Lung microvascular endothelial cell (primary cell): ENCODE results near the gene VARS1. TPM values are rescaled to one million over a fixed set of nuclear protein-coding genes. Genes with fewer than 3 reads are reported as not detected.

Source experiments
- total RNA-seq: library from RNA; depleted of rRNA; stranded (reverse); fragments of >200 nt; gene quantifications from 2 replicates; pipeline ENCODE4 v1.2.1, GENCODE V29; 2014

VARS1 gene
- total RNA-seq, 1 donor from 2014 or later = 36.3 TPM

Other genes with a start within 250 kb of the VARS1 start
- gene ATP6V1G2, start 249.1 kb downstream of the VARS1 start, total RNA-seq = 0.20 and 0.22 TPM in 2 replicates
- 17.9 and 23.0 TPM in 2 replicates for gene NFKBIL1, start 248.1 kb downstream of the VARS1 start, total RNA-seq
- gene LTA, start 223.5 kb downstream of the VARS1 start, total RNA-seq = not detected in 2 replicates
- not detected in 2 replicates for gene TNF, start 220.2 kb downstream of the VARS1 start, total RNA-seq
- 6.7 and 9.2 TPM in 2 replicates for gene LTB, start 213.3 kb downstream of the VARS1 start, total RNA-seq
- not detected in 2 replicates for gene LST1, start 209.5 kb downstream of the VARS1 start, total RNA-seq
- not detected in 2 replicates for gene NCR3, start 202.7 kb downstream of the VARS1 start, total RNA-seq
- not detected in 2 replicates for gene AIF1, start 180.5 kb downstream of the VARS1 start, total RNA-seq
- 19.4 and 27.2 TPM in 2 replicates for gene PRRC2A, start 175.0 kb downstream of the VARS1 start, total RNA-seq
- 88.3 and 111 TPM in 2 replicates for gene BAG6, start 143.1 kb downstream of the VARS1 start, total RNA-seq
- gene APOM, start 139.9 kb downstream of the VARS1 start, total RNA-seq = 0.22 and 0.40 TPM in 2 replicates
- 15.5 and 24.0 TPM in 2 replicates for gene C6orf47, start 135.0 kb downstream of the VARS1 start, total RNA-seq
- gene GPANK1, start 130.8 kb downstream of the VARS1 start, total RNA-seq = 8.5 and 12.1 TPM in 2 replicates
- gene CSNK2B, start 129.7 kb downstream of the VARS1 start, total RNA-seq = 64.1 and 67.6 TPM in 2 replicates
- 0.44 and 1.2 TPM in 2 replicates for gene LY6G5B, start 125.8 kb downstream of the VARS1 start, total RNA-seq
- gene LY6G5C, start 114.7 kb downstream of the VARS1 start, total RNA-seq = 1.4 and 1.7 TPM in 2 replicates
- gene ABHD16A, start 92.4 kb downstream of the VARS1 start, total RNA-seq = 41.2 and 69.8 TPM in 2 replicates
- not detected in 2 replicates for gene LY6G6F, start 88.9 kb downstream of the VARS1 start, total RNA-seq
- not detected in 2 replicates for gene LY6G6D, start 80.4 kb downstream of the VARS1 start, total RNA-seq
- gene LY6G6C, start 74.0 kb downstream of the VARS1 start, total RNA-seq = not detected in 2 replicates
- not detected in 2 replicates for gene MPIG6B, start 72.4 kb downstream of the VARS1 start, total RNA-seq
- gene DDAH2, start 66.5 kb downstream of the VARS1 start, total RNA-seq = 109 and 159 TPM in 2 replicates
- 469 and 552 TPM in 2 replicates for gene CLIC1, start 59.2 kb downstream of the VARS1 start, total RNA-seq
- gene MSH5, start 55.7 kb downstream of the VARS1 start, total RNA-seq = 1.4 and 2.6 TPM in 2 replicates
- gene SAPCD1, start 33.1 kb downstream of the VARS1 start, total RNA-seq = 1.6 and 2.0 TPM in 2 replicates
- under 0.01 and 0.40 TPM in 2 replicates for gene VWA7, start 18.4 kb downstream of the VARS1 start, total RNA-seq
- gene LSM2, start 11.2 kb upstream of the VARS1 start, total RNA-seq = 29.2 and 29.8 TPM in 2 replicates
- gene HSPA1L, start 19.5 kb upstream of the VARS1 start, total RNA-seq = 0.87 and 1.8 TPM in 2 replicates
- 40.8 and 93.3 TPM in 2 replicates for gene HSPA1A, start 19.8 kb upstream of the VARS1 start, total RNA-seq
- 23.8 and 30.2 TPM in 2 replicates for gene HSPA1B, start 32.0 kb upstream of the VARS1 start, total RNA-seq
- gene NEU1, start 67.1 kb upstream of the VARS1 start, total RNA-seq = 41.2 and 50.0 TPM in 2 replicates
- gene SLC44A4, start 83.2 kb upstream of the VARS1 start, total RNA-seq = not detected in 2 replicates
- gene EHMT2, start 101.9 kb upstream of the VARS1 start, total RNA-seq = 25.7 and 28.0 TPM in 2 replicates
- 2.2 and 3.6 TPM in 2 replicates for gene ZBTB12, start 106.3 kb upstream of the VARS1 start, total RNA-seq
- gene C2, start 132.0 kb upstream of the VARS1 start, total RNA-seq = under 0.01 TPM in 1 of 2 replicates, not detected in the other
- 0.44 and 0.60 TPM in 2 replicates for gene CFB, start 150.3 kb upstream of the VARS1 start, total RNA-seq
- gene NELFE, start 163.2 kb upstream of the VARS1 start, total RNA-seq = 54.3 and 55.8 TPM in 2 replicates
- gene SKIC2, start 163.4 kb upstream of the VARS1 start, total RNA-seq = 22.7 and 30.2 TPM in 2 replicates
- 5.9 and 10.1 TPM in 2 replicates for gene DXO, start 176.4 kb upstream of the VARS1 start, total RNA-seq
- 0.44 and 1.8 TPM in 2 replicates for gene C4A, start 186.3 kb upstream of the VARS1 start, total RNA-seq
- gene C4B, start 219.0 kb upstream of the VARS1 start, total RNA-seq = 0.44 and 1.4 TPM in 2 replicates
- gene CYP21A2, start 242.7 kb upstream of the VARS1 start, total RNA-seq = not detected in 2 replicates